HepG2 (cell line): ENCODE results near the gene VEGFB. TPM values are rescaled to one million over a fixed set of nuclear protein-coding genes. Genes with fewer than 3 reads are reported as not detected.
A peak's percentile ranks its signal among the peaks of the same experiment; 100 is the strongest.

Source experiments
- DR1 ChIP-seq: sonication (generic); formaldehyde crosslinking; IDR thresholded peaks from 2 replicates; pipeline ENCODE4 v1.8.0; 2021; ENCODE audit warnings: mild to moderate bottlenecking, missing genetic modification reagents, inconsistent platforms
- ESRRA ChIP-seq: sonication (generic); formaldehyde crosslinking; IDR thresholded peaks from 2 replicates; pipeline ENCODE4 v1.5.1; 2020; ENCODE audit warnings: mild to moderate bottlenecking, low read depth, missing genetic modification reagents
- KAT8 ChIP-seq: IDR thresholded peaks from 2 replicates; pipeline ENCODE4 v1.6.1; 2016; ENCODE audit warnings: missing genetic modification reagents, missing compliant biosample characterization
- KMT2A ChIP-seq: sonication (generic); formaldehyde crosslinking; IDR thresholded peaks from 2 replicates; pipeline ENCODE4 v1.4.0; 2020; ENCODE audit warnings: missing genetic modification reagents
- REL ChIP-seq: sonication (generic); formaldehyde crosslinking; conservative IDR thresholded peaks from 2 replicates; pipeline ENCODE4 v1.8.0; 2022; ENCODE audit warnings: mild to moderate bottlenecking, missing genetic modification reagents, moderate library complexity
- SRY ChIP-seq: sonication (generic); formaldehyde crosslinking; IDR thresholded peaks from 2 replicates; pipeline ENCODE4 v1.8.0; 2022; ENCODE audit warnings: mild to moderate bottlenecking, missing genetic modification reagents
- ZNF792 ChIP-seq: IDR thresholded peaks from 2 replicates; pipeline ENCODE4 v1.6.1; 2016
- polyA plus RNA-seq, 8 experiments: library from polyadenylated mRNA; depleted of rRNA in 3 of 8; stranded (reverse) in 7 of 8; unstranded in 1 of 8; fragments of >200 nt; fragmentation: Illumina TruSeq in 4 of 8; extraction: Trizol in 4 of 8; gene quantifications; 2 replicates each; pipeline versions ENCODE4 v1.2.1 to v1.2.3, GENCODE V29; 2011 to 2016; ENCODE audit warnings: low read depth in 4 of 8, missing spikeins in 1 of 8, mixed read lengths in 1 of 8; ENCODE audit not compliant: insufficient read depth in 1 of 8
- total RNA-seq, 5 experiments: library from RNA; depleted of rRNA; stranded (reverse); fragments of >200 nt; fragmentation: Illumina TruSeq; extraction: Trizol; gene quantifications; 2 replicates each; pipeline ENCODE4 v1.2.3, GENCODE V29; 2016; ENCODE audit warnings: low read depth in 1 of 5
- TF ChIP-seq, protein P1 (sequence below): sonication (generic); formaldehyde crosslinking; IDR thresholded peaks from 2 replicates; pipeline ENCODE4 v1.8.0; 2022; ENCODE audit warnings: mild to moderate bottlenecking, missing genetic modification reagents, moderate library complexity
- TF ChIP-seq, protein P2 (sequence below): sonication (generic); formaldehyde crosslinking; IDR thresholded peaks from 2 replicates; pipeline ENCODE4 v1.4.0; 2020; ENCODE audit warnings: missing genetic modification reagents; ENCODE audit errors: not compliant biosample characterization
- TF ChIP-seq, protein P3 (sequence below): sonication (generic); formaldehyde crosslinking; conservative IDR thresholded peaks from 2 replicates; pipeline ENCODE4 v1.8.0; 2022; ENCODE audit warnings: mild to moderate bottlenecking, moderate library complexity, missing genetic modification reagents
- TF ChIP-seq, protein P4 (sequence below): sonication (generic); formaldehyde crosslinking; IDR thresholded peaks from 2 replicates; pipeline ENCODE4 v1.5.1; 2020; ENCODE audit warnings: mild to moderate bottlenecking, missing genetic modification reagents, moderate library complexity
- TF ChIP-seq, protein P5 (sequence below): sonication (generic); formaldehyde crosslinking; IDR thresholded peaks from 2 replicates; pipeline ENCODE4 v1.9.0; 2022; ENCODE audit warnings: low read depth, missing genetic modification reagents

VEGFB gene
- total and polyA plus RNA-seq, 2 of the 13 experiments (the other 11 are each of a cell fraction or from before 2014, with no cell fraction given): 9.0 to 11.3 TPM

DNA sequence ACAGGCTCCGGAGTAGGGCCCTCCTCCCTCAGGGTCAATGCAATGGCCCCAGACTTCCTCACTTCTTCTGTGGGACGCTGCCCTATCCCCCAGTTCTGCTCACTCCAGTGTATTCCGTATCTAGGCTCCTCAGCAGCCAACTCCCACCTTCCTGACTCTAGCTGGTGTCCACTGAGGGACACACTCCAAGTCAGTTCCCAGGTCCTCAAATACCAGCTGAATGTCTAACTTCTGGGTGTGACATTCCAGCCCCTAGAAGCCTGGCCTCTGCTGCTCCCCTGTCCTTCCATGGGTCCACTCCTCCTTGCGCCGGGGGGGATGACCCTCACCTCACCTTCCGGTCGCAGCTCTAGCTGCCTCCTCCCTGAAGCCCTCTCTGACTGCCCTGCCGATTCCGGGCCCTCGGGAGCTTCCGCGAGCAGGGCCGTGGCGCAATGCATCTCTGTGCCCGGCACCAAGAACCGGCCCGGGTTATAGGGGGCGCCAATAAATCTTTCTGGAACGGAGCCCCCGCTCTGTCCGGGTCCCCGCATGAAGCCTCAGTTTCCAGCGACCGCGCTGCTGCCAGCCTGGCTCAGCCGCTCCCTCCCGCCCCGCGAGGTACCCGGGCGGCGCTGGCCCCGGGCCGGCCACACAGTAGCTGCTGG, 34.6 kb downstream of the VEGFB start (continued):
- TF ChIP-seq SRY (CRISPR knock-in tag) (no peak), ZNF792 (CRISPR knock-in tag) (0 out of 2 replicates have a peak, but pooled peaks have one; percentile 9), DR1 (0 out of 2 replicates have a peak, but pooled peaks have one; percentile 5), KMT2A (no peak; the same call in 1 of the 2 replicates), KAT8 (CRISPR knock-in tag) (no peak), REL (no peak), ESRRA (CRISPR knock-in tag) (no peak)
- TF ChIP-seq, protein P1, sequence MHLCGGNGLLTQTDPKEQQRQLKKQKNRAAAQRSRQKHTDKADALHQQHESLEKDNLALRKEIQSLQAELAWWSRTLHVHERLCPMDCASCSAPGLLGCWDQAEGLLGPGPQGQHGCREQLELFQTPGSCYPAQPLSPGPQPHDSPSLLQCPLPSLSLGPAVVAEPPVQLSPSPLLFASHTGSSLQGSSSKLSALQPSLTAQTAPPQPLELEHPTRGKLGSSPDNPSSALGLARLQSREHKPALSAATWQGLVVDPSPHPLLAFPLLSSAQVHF (CRISPR knock-in tag): peak; percentile 75; the same call in 1 of the 2 replicates
- TF ChIP-seq, protein P2, sequence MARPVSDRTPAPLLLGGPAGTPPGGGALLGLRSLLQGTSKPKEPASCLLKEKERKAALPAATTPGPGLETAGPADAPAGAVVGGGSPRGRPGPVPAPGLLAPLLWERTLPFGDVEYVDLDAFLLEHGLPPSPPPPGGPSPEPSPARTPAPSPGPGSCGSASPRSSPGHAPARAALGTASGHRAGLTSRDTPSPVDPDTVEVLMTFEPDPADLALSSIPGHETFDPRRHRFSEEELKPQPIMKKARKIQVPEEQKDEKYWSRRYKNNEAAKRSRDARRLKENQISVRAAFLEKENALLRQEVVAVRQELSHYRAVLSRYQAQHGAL: peak; percentile 27
- TF ChIP-seq, protein P3, sequence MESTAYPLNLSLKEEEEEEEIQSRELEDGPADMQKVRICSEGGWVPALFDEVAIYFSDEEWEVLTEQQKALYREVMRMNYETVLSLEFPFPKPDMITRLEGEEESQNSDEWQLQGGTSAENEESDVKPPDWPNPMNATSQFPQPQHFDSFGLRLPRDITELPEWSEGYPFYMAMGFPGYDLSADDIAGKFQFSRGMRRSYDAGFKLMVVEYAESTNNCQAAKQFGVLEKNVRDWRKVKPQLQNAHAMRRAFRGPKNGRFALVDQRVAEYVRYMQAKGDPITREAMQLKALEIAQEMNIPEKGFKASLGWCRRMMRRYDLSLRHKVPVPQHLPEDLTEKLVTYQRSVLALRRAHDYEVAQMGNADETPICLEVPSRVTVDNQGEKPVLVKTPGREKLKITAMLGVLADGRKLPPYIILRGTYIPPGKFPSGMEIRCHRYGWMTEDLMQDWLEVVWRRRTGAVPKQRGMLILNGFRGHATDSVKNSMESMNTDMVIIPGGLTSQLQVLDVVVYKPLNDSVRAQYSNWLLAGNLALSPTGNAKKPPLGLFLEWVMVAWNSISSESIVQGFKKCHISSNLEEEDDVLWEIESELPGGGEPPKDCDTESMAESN (CRISPR knock-in tag): peak; percentile 15; the same call in 1 of the 2 replicates
- TF ChIP-seq, protein P4, sequence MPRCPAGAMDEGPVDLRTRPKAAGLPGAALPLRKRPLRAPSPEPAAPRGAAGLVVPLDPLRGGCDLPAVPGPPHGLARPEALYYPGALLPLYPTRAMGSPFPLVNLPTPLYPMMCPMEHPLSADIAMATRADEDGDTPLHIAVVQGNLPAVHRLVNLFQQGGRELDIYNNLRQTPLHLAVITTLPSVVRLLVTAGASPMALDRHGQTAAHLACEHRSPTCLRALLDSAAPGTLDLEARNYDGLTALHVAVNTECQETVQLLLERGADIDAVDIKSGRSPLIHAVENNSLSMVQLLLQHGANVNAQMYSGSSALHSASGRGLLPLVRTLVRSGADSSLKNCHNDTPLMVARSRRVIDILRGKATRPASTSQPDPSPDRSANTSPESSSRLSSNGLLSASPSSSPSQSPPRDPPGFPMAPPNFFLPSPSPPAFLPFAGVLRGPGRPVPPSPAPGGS: 0 out of 2 replicates have a peak, but pooled peaks have one; percentile 6
- TF ChIP-seq, protein P5, sequence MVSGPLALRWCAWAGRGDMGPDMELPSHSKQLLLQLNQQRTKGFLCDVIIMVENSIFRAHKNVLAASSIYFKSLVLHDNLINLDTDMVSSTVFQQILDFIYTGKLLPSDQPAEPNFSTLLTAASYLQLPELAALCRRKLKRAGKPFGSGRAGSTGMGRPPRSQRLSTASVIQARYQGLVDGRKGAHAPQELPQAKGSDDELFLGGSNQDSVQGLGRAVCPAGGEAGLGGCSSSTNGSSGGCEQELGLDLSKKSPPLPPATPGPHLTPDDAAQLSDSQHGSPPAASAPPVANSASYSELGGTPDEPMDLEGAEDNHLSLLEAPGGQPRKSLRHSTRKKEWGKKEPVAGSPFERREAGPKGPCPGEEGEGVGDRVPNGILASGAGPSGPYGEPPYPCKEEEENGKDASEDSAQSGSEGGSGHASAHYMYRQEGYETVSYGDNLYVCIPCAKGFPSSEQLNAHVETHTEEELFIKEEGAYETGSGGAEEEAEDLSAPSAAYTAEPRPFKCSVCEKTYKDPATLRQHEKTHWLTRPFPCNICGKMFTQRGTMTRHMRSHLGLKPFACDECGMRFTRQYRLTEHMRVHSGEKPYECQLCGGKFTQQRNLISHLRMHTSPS: 0 out of 2 replicates have a peak, but pooled peaks have one; percentile 21
